Mammary microvascular endothelial cell (primary cell): ENCODE results near the gene RBM12. TPM values are rescaled to one million over a fixed set of nuclear protein-coding genes. Genes with fewer than 3 reads are reported as not detected.

Source experiments
- total RNA-seq: library from RNA; depleted of rRNA; stranded (reverse); fragments of >200 nt; gene quantifications from 2 replicates; pipeline ENCODE4 v1.2.3, GENCODE V29; 2015

RBM12 gene, protein sequence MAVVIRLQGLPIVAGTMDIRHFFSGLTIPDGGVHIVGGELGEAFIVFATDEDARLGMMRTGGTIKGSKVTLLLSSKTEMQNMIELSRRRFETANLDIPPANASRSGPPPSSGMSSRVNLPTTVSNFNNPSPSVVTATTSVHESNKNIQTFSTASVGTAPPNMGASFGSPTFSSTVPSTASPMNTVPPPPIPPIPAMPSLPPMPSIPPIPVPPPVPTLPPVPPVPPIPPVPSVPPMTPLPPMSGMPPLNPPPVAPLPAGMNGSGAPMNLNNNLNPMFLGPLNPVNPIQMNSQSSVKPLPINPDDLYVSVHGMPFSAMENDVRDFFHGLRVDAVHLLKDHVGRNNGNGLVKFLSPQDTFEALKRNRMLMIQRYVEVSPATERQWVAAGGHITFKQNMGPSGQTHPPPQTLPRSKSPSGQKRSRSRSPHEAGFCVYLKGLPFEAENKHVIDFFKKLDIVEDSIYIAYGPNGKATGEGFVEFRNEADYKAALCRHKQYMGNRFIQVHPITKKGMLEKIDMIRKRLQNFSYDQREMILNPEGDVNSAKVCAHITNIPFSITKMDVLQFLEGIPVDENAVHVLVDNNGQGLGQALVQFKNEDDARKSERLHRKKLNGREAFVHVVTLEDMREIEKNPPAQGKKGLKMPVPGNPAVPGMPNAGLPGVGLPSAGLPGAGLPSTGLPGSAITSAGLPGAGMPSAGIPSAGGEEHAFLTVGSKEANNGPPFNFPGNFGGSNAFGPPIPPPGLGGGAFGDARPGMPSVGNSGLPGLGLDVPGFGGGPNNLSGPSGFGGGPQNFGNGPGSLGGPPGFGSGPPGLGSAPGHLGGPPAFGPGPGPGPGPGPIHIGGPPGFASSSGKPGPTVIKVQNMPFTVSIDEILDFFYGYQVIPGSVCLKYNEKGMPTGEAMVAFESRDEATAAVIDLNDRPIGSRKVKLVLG
- total RNA-seq = 37.3 and 46.0 TPM in 2 replicates

GRCh38 chr20:35664466-35665206, at the start of gene RBM12, which contains the start of gene CPNE1:
RBM12 (minus strand) TSS chr20:35664900; CDS start chr20:35655322, 9,578 bp downstream.
CPNE1 (minus strand) TSS chr20:35664900; CDS start chr20:35632923, 31,977 bp downstream.

DNA sequence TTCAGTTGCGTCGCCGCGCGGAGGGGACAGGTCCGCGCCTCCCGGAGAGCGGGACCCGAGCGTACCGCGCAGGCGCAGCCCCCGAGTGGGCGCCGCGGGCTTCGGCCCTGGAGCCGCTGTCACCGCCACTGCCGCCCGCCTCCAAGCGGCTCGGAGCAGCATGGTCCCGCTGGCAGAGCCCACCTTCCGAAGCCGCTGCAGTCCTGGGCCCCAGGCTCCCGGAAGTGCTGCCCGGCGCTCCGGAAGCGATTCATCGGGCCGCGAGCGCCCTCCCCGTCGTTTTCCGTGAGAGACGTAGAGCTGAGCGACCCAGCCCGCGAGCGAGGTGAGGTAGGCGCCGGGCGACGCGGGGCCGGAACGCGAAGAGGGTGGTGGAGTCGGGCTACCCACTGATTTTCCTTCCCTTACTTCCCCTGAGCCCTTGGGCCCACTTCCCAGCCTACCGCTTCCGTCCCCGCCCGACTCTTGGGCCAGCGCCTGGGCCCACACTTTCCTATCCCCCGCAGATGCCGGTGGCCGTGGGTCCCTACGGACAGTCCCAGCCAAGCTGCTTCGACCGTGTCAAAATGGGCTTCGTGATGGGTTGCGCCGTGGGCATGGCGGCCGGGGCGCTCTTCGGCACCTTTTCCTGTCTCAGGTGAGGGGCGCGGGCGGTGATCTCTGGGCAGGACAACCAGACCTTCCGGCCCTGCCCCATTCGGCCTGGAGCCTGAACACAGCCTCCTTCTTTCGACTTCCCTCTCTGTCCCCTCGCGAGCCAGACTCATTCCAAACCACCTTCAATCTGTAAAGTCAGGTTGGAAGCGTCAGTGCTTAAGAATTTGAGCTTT, 34.6 kb upstream of the RBM12 start, which contains the start of the genes NFS1 and ROMO1:
TSS of gene NFS1 (minus strand) at position 226 of the 830 bp plus-strand sequence. CDS start at position 162, 64 bp downstream.
TSS of gene ROMO1 (plus strand) at position 279 of the 830 bp plus-strand sequence. CDS start at position 507, 228 bp downstream.

GRCh38 chr20:35615667-35616464, 48.8 kb downstream of the RBM12 start, which contains the start of gene SPAG4:
SPAG4 (plus strand) TSS chr20:35615829; CDS start chr20:35616004, 175 bp downstream.

Other genes with a start within 250 kb of the RBM12 start
- gene GDF5, start 226.7 kb downstream of the RBM12 start, total RNA-seq = 0.15 and 0.20 TPM in 2 replicates
- gene CEP250, start 209.3 kb downstream of the RBM12 start, total RNA-seq = 21.9 and 24.3 TPM in 2 replicates
- not detected in 2 replicates for gene C20orf173, start 135.2 kb downstream of the RBM12 start, total RNA-seq
- gene ERGIC3, start 122.8 kb downstream of the RBM12 start, total RNA-seq = 195 and 198 TPM in 2 replicates
- 3.2 and 5.1 TPM in 2 replicates for gene SPAG4, start 49.1 kb downstream of the RBM12 start, total RNA-seq
- 121 and 125 TPM in 2 replicates for gene CPNE1, start within 50 bp of the RBM12 start, total RNA-seq
- 18.3 and 22.7 TPM in 2 replicates for gene NFS1, start 34.5 kb upstream of the RBM12 start, total RNA-seq
- 781 and 818 TPM in 2 replicates for gene ROMO1, start 34.5 kb upstream of the RBM12 start, total RNA-seq
- 126 and 135 TPM in 2 replicates for gene RBM39, start 77.4 kb upstream of the RBM12 start, total RNA-seq
- 33.4 and 49.6 TPM in 2 replicates for gene PHF20, start 107.1 kb upstream of the RBM12 start, total RNA-seq